Naive B cell (primary cell): ENCODE measurements around the gene NDC80. TPM values are rescaled to one million over a fixed set of nuclear protein-coding genes. Genes with fewer than 3 reads are reported as not detected.
"Not testable (repeated sequence)": the region's sequence is repeated elsewhere in the genome, so short reads cannot be mapped to it uniquely, and the experiment has no call there.

Experiments
- ATAC-seq, 2 donors: fragments of 150-1000 bp; cut with Tn5 transposase; 2 replicates each; pipeline ENCODE4 v1.10.0; 2021; ENCODE audit warnings: low read depth in 2 of 2, mild to moderate bottlenecking in 2 of 2, moderate library complexity in 2 of 2
- DNase-seq: peaks from one replicate; pipeline ENCODE4 v3.0.0; 2022
- H3K27ac Mint-ChIP-seq, 6 donors: one replicate each; pipeline ENCODE4 v1.8.0; 2020 to 2022; ENCODE audit warnings: mild to moderate bottlenecking in 6 of 6, mixed read lengths in 6 of 6, moderate library complexity in 5 of 6, inconsistent platforms in 2 of 6
- H3K27me3 Mint-ChIP-seq, 3 donors: one replicate each; pipeline ENCODE4 v1.8.0; 2021 to 2022; ENCODE audit warnings: mixed read lengths in 3 of 3, mild to moderate bottlenecking in 1 of 3
- H3K36me3 Mint-ChIP-seq, 2 donors: one replicate each; pipeline ENCODE4 v1.8.0; 2020 to 2022; ENCODE audit warnings: mixed read lengths in 2 of 2, inconsistent platforms in 1 of 2, mild to moderate bottlenecking in 1 of 2
- H3K4me1 Mint-ChIP-seq, 3 donors: one replicate each; pipeline ENCODE4 v1.8.0; 2020 to 2022; ENCODE audit warnings: mixed read lengths in 3 of 3, inconsistent platforms in 1 of 3, mild to moderate bottlenecking in 1 of 3, moderate library complexity in 1 of 3
- H3K4me3 Mint-ChIP-seq, 8 donors: one replicate each; pipeline ENCODE4 v1.8.0; 2020 to 2022; ENCODE audit warnings: mild to moderate bottlenecking in 8 of 8, mixed read lengths in 8 of 8, moderate library complexity in 8 of 8, inconsistent platforms in 2 of 8
- H3K9me3 Mint-ChIP-seq, 7 donors: one replicate each; pipeline ENCODE4 v1.8.0; 2020 to 2022; ENCODE audit warnings: mixed read lengths in 7 of 7, mild to moderate bottlenecking in 5 of 7, inconsistent platforms in 2 of 7, moderate library complexity in 1 of 7
- polyA plus RNA-seq, 6 donors: library from polyadenylated mRNA; unstranded; fragments of 300-500 nt; fragmentation: Illumina TruSeq; gene quantifications; one replicate each; pipeline ENCODE4 v1.2.3, GENCODE V29; 2021; ENCODE audit warnings: low read depth in 6 of 6

The NDC80 gene
- polyA plus RNA-seq, 6 donors from 2014 or later, result 1.7 to 3.5 (median 2.7) TPM; not detected in 1

GRCh38 chr18:2538844-2539243, 32.5 kb upstream of the NDC80 start:
- Mint-ChIP-seq H3K4me3 (no peak overlapping the region), H3K9me3 (no peaks in the 10 kb centered on the region), H3K36me3 (peaks cover 0 to 10% of the 10 kb centered on the region in 2 donors), H3K27me3 (no peaks in the 10 kb centered on the region), H3K27ac (no peak overlapping the region), H3K4me1 (peaks cover 26 to 32% (median 30%) of the 10 kb centered on the region in 3 donors)
- no peak for ATAC-seq
- DNase-seq, result no peak

- Mint-ChIP-seq H3K27ac (no peak overlapping the region), H3K4me3 (no peak overlapping the region), H3K9me3 (no peaks in the 10 kb centered on the region), H3K36me3 (peaks cover 0 to 10% of the 10 kb centered on the region in 2 donors), H3K4me1 (peaks cover 9 to 16% (median 13%) of the 10 kb centered on the region in 3 donors), H3K27me3 (no peaks in the 10 kb centered on the region)
- DNase-seq (no peak), ATAC-seq (no peak)
Measured at GRCh38 chr18:2540575-2540974, 30.8 kb upstream of the NDC80 start.

GRCh38 chr18:2541925-2542563, 29.3 kb upstream of the NDC80 start:
- peak; percentile 25 for DNase-seq
- H3K27me3 Mint-ChIP-seq, H3K4me1 Mint-ChIP-seq, H3K9me3 Mint-ChIP-seq: not testable (repeated sequence)
- peak overlapping the region in 3 of 8 donors; percentile 9 to 71 (median 59) for H3K4me3 Mint-ChIP-seq
- peak in 1 of 2 donors; percentile 16 for ATAC-seq
- H3K36me3 Mint-ChIP-seq, result peaks cover 0 to 14% of the 10 kb centered on the region in 2 donors
- peak overlapping the region in 1 of 6 donors; percentile 54 for H3K27ac Mint-ChIP-seq

GRCh38 chr18:2545155-2545554, 26.2 kb upstream of the NDC80 start:
- no peak for DNase-seq
- peaks cover 3 to 12% (median 9%) of the 10 kb centered on the region in 3 donors for H3K4me1 Mint-ChIP-seq
- no peak overlapping the region for H3K27ac Mint-ChIP-seq
- H3K36me3 Mint-ChIP-seq, result peaks cover 7 to 22% of the 10 kb centered on the region in 2 donors
- H3K9me3 Mint-ChIP-seq, result no peaks in the 10 kb centered on the region
- H3K27me3 Mint-ChIP-seq, result no peaks in the 10 kb centered on the region
- H3K4me3 Mint-ChIP-seq, result no peak overlapping the region
- ATAC-seq, result no peak

GRCh38 chr18:2547477-2548087, 23.8 kb upstream of the NDC80 start:
- DNase-seq (peak; percentile 31), ATAC-seq (peak in 1 of 2 donors; percentile 54)
- Mint-ChIP-seq H3K36me3 (peaks cover 20 to 28% of the 10 kb centered on the region in 2 donors), H3K4me1 (peaks cover 3 to 9% (median 6%) of the 10 kb centered on the region in 3 donors), H3K9me3 (no peaks in the 10 kb centered on the region), H3K27ac (peak overlapping the region in 1 of 6 donors; percentile 24), H3K4me3 (no peak overlapping the region), H3K27me3 (no peaks in the 10 kb centered on the region)

- no peak overlapping the region for H3K4me3 Mint-ChIP-seq
- H3K27ac Mint-ChIP-seq, result peak overlapping the region in 1 of 6 donors; percentile 60
- no peaks in the 10 kb centered on the region for H3K9me3 Mint-ChIP-seq
- H3K36me3 Mint-ChIP-seq, result peaks cover 20 to 28% of the 10 kb centered on the region in 2 donors
- DNase-seq (no peak), ATAC-seq (no peak)
- no peaks in the 10 kb centered on the region for H3K27me3 Mint-ChIP-seq
- peaks cover 0 to 9% (median 3%) of the 10 kb centered on the region in 3 donors for H3K4me1 Mint-ChIP-seq
Measured at GRCh38 chr18:2549462-2549861, 21.9 kb upstream of the NDC80 start.

GRCh38 chr18:2551425-2551824, 19.9 kb upstream of the NDC80 start:
- no peaks in the 10 kb centered on the region for H3K9me3 Mint-ChIP-seq
- H3K27me3 Mint-ChIP-seq, result no peaks in the 10 kb centered on the region
- H3K36me3 Mint-ChIP-seq, result peaks cover 20 to 27% of the 10 kb centered on the region in 2 donors
- no peak for DNase-seq
- H3K4me1 Mint-ChIP-seq, result peaks cover 0 to 9% (median 3%) of the 10 kb centered on the region in 3 donors
- H3K27ac Mint-ChIP-seq, result peak overlapping the region in 2 of 6 donors; percentile 66 to 94
- no peak for ATAC-seq
- no peak overlapping the region for H3K4me3 Mint-ChIP-seq

- ATAC-seq (no peak), DNase-seq (no peak)
- H3K36me3 Mint-ChIP-seq, result peaks cover 13 to 14% of the 10 kb centered on the region in 2 donors
- H3K4me1 Mint-ChIP-seq, result peaks cover 0 to 4% (median 0%) of the 10 kb centered on the region in 3 donors
- H3K4me3 Mint-ChIP-seq, result no peak overlapping the region
- H3K9me3 Mint-ChIP-seq, result no peaks in the 10 kb centered on the region
- H3K27me3 Mint-ChIP-seq, result no peaks in the 10 kb centered on the region
- H3K27ac Mint-ChIP-seq, result peak overlapping the region in 2 of 6 donors; percentile 22 to 56
Measured at GRCh38 chr18:2554696-2555095, 16.7 kb upstream of the NDC80 start.

GRCh38 chr18:2555895-2556294, 15.5 kb upstream of the NDC80 start:
- no peak for DNase-seq
- peaks cover 4 to 8% of the 10 kb centered on the region in 2 donors for H3K36me3 Mint-ChIP-seq
- peaks cover 0 to 4% (median 0%) of the 10 kb centered on the region in 3 donors for H3K4me1 Mint-ChIP-seq
- no peaks in the 10 kb centered on the region for H3K27me3 Mint-ChIP-seq
- H3K4me3 Mint-ChIP-seq, result no peak overlapping the region
- peak overlapping the region in 2 of 6 donors; percentile 33 to 63 for H3K27ac Mint-ChIP-seq
- no peak for ATAC-seq
- no peaks in the 10 kb centered on the region for H3K9me3 Mint-ChIP-seq

GRCh38 chr18:2557536-2557935, 13.8 kb upstream of the NDC80 start:
- Mint-ChIP-seq H3K27ac (peak overlapping the region in 1 of 6 donors; percentile 44), H3K36me3 (peaks cover 0 to 6% of the 10 kb centered on the region in 2 donors), H3K4me3 (no peak overlapping the region), H3K4me1 (peaks cover 0 to 4% (median 0%) of the 10 kb centered on the region in 3 donors), H3K27me3 (no peaks in the 10 kb centered on the region), H3K9me3 (no peaks in the 10 kb centered on the region)
- DNase-seq, result no peak
- no peak for ATAC-seq

- no peaks in the 10 kb centered on the region for H3K27me3 Mint-ChIP-seq
- no peaks in the 10 kb centered on the region for H3K9me3 Mint-ChIP-seq
- no peak overlapping the region for H3K27ac Mint-ChIP-seq
- H3K4me1 Mint-ChIP-seq, result peaks cover 0 to 4% (median 0%) of the 10 kb centered on the region in 3 donors
- peaks cover 0 to 7% of the 10 kb centered on the region in 2 donors for H3K36me3 Mint-ChIP-seq
- no peak overlapping the region for H3K4me3 Mint-ChIP-seq
- ATAC-seq (no peak), DNase-seq (no peak)
Measured at GRCh38 chr18:2559249-2559648, 12.1 kb upstream of the NDC80 start.

- no peak for ATAC-seq
- H3K9me3 Mint-ChIP-seq, result no peaks in the 10 kb centered on the region
- no peaks in the 10 kb centered on the region for H3K27me3 Mint-ChIP-seq
- DNase-seq, result no peak
- H3K4me1 Mint-ChIP-seq, result peaks cover 10 to 26% (median 13%) of the 10 kb centered on the region in 3 donors
- peaks cover 8 to 11% of the 10 kb centered on the region in 2 donors for H3K36me3 Mint-ChIP-seq
- no peak overlapping the region for H3K27ac Mint-ChIP-seq
- H3K4me3 Mint-ChIP-seq, result no peak overlapping the region
Measured at GRCh38 chr18:2564373-2564772, 7.0 kb upstream of the NDC80 start.

GRCh38 chr18:2568129-2568528, 3.2 kb upstream of the NDC80 start:
- peaks cover 3 to 8% of the 10 kb centered on the region in 2 donors for H3K36me3 Mint-ChIP-seq

GRCh38 chr18:2568605-2569004, 2.8 kb upstream of the NDC80 start:
- H3K27me3 Mint-ChIP-seq, result no peaks in the 10 kb centered on the region
- H3K27ac Mint-ChIP-seq, result peak overlapping the region in 2 of 6 donors; percentile 27 to 84
- no peak for DNase-seq
- peak overlapping the region in 3 of 8 donors; percentile 36 to 95 (median 66) for H3K4me3 Mint-ChIP-seq
- peaks cover 0 to 2% (median 0%) of the 10 kb centered on the region in 7 donors for H3K9me3 Mint-ChIP-seq
- H3K36me3 Mint-ChIP-seq, result peaks cover 3 to 8% of the 10 kb centered on the region in 2 donors
- peaks cover 25 to 48% (median 41%) of the 10 kb centered on the region in 3 donors for H3K4me1 Mint-ChIP-seq
- ATAC-seq, result no peak

More at GRCh38 chr18:2568129-2568528, 3.2 kb upstream of the NDC80 start:
- peak overlapping the region in 2 of 6 donors; percentile 27 to 53 for H3K27ac Mint-ChIP-seq
- H3K27me3 Mint-ChIP-seq, result no peaks in the 10 kb centered on the region
- DNase-seq, result no peak
- peaks cover 0 to 2% (median 0%) of the 10 kb centered on the region in 7 donors for H3K9me3 Mint-ChIP-seq
- H3K4me1 Mint-ChIP-seq, result peaks cover 25 to 48% (median 41%) of the 10 kb centered on the region in 3 donors
- no peak for ATAC-seq
- peak overlapping the region in 3 of 8 donors; percentile 4 to 95 (median 50) for H3K4me3 Mint-ChIP-seq
